Esophagus mucosa (tissue), 1 donor: Measurements from ENCODE around the gene STARD8. TPM values are rescaled to one million over a fixed set of nuclear protein-coding genes. Genes with fewer than 3 reads are reported as not detected.
A peak's percentile ranks its signal among the peaks of the same experiment; 100 is the strongest.

ENCODE experiments used
- ATAC-seq: fragments of 200-7000 bp; cut with Tn5 transposase; one replicate; pipeline ENCODE4 v1.9.1; 2020
- total RNA-seq: library from RNA; stranded (reverse); gene quantifications from one replicate; pipeline ENCODE4 v1.2.4, GENCODE V29; 2023
- donor health status: DM: yes; HTN: yes; CAD: no.

STARD8 gene
- total RNA-seq, 1 donor from 2014 or later, result 0.96 TPM

DNA sequence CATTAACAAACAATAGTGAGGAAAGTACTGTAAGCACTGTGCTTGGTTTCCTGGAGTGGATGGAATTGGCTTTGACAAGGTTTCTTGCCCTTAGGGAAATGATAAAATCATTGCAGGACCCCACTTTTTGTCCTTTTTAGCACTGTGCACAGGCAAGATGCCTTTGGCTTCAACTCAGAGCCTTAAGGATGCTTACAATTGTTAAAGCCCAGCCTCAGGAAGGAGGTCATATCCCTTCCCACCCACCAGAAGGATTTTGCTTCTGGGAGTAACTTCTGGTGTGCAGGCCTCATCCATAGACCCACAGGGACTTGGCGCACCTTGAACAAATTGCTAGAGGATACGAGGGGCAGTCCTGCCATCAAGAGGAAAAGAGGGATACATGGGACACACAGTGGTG, 44.5 kb downstream of the STARD8 start:
- no peak for ATAC-seq

DNA sequence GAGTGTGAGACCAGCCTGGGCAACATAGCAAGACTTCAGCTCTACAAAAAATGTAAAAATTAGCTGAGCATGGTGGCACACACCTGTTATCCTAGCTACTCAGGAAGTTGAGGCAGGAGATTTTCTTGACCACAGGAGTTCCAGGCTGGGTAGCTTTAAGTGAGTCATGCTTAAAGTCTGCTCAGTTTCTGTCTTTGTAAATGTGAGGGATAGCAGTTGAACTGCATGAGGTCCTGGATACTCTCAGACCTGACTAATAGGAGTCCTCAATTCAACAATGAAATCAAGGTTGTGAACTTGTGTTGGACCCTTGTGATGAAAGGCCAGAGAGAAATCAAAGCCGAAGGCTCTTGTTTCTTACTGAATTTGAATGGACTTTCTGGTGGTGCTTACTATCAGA, 45.2 kb downstream of the STARD8 start:
- no peak for ATAC-seq

DNA sequence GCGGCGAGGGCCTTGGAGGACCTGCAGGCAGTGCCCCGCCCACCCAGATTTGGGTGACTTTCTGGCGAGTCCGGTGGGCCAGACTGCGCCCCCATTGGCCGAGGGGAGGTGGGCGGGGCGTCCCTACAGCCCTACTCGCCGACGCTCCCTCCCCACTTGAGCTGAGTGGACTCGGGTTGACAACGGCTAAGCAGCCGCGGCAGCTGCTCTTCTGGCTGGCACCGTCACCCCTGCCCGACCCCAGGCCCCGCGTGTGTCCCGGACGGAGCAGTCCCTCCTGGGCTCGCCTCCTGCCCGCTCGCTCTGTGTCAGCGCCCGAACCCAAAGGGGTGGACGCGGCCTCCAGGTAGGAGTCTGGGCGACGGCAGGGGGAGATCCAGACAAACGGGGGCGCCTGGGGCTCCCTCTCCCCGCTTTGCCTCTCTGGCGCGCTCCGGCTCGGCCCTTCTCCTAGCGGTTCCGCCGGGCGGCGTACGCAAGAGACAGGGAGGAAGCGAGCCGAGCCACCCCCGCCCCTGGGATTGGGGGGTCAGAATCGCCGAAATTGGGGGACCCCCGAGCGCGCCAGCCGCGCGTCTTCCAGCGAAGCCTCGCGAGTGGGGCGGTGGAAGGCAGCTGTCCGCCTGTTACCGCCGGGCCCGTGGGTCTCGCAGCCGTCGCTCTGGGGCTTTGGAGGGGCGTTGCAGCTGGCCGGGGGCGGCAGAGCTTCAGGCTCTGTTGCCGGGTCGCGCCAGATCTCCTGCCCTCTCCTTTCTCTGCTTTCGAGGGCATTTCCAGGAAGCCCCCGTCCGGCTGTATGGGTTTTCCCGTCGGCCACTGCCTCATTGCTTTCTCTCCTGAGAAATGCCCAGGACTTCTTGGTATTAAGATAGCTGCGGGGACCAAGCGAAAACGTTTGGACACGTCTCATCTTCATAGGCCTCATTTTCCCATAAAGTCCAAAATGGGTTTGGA, 46.3 kb downstream of the STARD8 start:
- peak; percentile 65 for ATAC-seq

DNA sequence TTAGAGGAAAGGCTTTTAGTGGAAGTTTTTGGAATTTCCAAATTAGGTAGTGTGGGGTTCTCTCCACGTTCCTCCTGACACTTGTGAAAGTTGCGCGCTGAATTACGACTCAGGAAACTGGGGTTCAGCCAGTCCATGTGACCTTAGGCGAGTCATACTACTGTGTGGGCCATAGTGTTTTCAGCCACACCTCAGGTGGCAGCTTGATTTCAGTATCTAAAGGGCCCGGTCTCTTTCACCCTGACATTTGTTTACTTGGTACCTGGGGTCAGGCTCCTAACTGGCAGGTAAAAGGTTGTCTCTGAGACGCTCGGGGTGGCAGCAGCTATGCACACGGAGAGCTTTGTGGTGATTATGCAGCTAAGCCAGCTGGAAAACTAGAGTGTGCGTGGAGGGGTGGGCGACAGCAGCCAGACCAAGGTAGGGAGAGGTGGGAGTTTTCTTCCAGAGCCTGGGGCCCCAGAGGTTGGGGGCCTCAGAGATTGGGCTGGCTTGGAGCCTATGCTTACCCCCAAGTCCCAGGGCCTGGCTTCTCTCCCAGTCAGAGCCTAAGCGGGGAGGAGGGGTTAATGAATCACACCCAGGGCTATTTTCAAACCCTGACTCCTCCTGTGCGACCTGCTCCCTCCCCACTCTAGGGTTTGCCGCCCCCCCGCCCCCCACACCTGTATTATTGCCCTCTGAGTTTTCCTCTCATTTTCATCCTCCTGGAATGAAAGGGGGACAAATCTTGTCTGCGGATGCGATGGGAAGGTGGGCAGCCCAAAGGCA, 47.2 kb downstream of the STARD8 start:
- peak; percentile 42 for ATAC-seq

DNA sequence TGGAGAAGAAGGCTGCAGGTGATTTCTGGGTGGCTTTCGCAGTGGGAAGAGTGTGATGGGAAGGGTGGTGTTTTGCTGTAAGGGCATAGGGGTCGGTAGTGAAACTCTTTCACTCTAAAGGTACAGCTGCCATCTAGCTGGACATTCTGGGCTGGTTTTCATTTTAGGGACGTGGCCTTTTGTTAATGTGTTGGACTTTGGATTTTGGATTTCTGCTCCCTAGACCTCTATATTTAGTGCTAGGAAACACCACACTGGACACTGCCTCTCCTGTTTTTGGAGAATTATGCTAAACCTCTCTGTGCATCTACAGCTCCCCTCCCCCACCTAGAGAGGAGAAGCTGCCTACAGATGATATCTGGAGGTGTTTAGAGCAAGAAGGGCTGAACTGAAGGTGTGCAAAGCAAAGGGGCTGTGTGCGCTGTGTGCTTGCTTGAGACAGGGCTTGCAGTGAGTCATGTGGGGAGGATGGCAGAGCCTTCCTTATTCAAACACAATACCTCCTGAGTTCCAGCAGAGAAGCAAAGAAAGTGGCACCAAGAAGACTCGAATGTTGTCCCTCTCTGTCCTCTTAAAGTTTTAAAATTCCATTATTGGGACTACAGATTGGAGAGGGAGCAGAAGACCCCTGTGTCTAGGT, 47.9 kb downstream of the STARD8 start:
- no peak for ATAC-seq

DNA sequence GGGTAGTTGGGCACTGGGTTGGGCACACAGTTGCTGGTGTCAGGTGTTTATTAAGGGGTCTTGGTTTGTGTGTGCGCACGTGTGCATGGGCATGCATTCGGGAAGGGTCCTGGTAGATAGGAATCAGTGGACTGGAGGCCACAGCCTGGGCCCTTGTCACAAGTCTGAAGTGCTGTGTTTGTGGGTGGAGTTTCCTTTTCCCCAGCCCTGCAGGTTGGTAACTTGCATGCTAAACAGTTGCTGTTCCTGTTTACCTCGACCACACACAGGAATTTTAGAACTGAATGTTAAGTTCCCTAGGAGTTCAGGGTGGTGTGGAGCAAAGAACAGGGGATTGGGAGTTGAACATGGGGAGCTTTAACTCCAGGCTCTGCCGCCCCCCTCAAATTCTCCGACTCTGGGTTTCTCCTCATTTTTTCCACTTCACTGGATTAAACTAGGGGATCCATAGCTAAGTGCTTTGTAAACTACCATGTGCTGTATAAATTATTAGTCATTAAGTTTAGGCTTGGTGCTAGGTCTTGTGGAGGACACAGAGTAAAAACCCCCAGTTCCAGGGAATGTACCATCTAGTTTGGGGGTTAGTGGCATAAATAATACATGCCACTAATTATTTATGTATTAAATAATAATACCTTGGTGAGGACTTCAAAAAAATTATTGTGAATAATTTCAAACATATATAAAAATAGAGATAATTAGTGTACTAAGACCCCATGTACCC, 49.0 kb downstream of the STARD8 start:
- ATAC-seq, result no peak

DNA sequence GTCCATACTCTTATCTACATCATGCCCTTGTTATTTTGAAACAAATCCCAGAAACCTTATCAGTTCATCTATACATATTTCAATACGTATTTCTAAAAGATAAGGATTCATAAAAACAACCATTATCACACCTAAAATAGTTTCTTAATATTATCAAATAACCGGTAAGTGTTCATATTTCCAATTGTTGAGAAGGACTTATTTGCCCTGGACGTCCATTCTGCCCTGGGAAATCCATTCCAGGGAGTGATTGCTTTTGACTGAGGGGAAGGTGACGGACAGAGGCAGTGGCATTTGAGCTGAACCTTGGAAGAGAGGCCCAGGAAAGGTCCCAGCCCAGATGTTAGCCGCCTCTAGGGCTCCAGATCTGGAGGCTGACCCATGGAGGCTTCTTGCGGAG, 49.6 kb downstream of the STARD8 start:
- ATAC-seq, result no peak

DNA sequence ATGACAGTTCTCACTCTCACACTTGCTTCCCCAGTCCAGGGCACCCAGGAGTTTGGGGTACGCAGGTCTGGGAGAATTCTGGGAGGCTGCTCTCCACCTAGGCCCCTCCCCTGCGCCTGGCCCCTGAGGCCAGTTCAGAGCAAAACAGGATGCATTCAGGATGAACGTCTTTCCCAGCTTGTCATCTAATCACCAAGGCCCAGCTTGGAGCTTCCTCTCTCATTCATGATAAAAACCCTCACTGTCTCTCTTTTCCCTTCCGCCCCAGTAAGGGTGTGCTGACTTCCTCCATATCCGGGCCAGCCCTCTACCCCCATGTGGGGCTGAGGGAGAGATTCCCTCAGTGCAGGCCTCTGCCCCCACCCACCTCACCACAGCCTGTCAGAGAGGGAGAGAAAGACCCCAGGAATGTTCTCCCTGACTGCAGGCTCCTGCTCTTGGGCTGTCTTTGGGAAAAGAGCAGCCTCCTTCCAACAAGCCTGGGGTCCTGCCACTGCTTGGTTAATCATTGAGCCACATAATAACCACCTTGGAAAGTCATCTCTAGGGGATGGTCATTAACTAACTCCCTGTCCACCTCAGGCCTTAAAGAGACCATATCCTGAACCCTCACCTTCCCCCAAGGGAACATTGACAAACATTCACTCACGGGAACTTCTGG, 50.1 kb downstream of the STARD8 start:
- no peak for ATAC-seq

DNA sequence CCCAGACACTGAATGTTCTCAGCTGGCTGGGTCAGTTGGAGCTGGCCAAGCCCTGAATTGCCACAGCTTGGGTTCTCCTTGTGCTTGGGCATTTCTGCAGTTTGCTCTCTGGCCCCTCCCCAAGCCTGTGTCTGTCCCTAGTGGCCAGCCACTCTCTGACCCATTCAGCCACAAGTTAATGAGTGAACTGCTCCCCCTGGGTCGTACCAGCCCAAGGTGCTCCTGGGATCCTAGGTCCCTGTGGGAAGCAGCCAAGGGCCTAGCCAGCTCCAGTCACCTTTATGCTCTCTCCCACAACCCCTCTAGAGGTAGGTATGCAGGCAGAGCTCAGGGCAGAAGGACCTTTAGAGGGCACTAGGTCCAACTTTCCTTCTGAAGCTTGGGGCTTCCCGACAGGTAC, 51.5 kb downstream of the STARD8 start:
- no peak for ATAC-seq

DNA sequence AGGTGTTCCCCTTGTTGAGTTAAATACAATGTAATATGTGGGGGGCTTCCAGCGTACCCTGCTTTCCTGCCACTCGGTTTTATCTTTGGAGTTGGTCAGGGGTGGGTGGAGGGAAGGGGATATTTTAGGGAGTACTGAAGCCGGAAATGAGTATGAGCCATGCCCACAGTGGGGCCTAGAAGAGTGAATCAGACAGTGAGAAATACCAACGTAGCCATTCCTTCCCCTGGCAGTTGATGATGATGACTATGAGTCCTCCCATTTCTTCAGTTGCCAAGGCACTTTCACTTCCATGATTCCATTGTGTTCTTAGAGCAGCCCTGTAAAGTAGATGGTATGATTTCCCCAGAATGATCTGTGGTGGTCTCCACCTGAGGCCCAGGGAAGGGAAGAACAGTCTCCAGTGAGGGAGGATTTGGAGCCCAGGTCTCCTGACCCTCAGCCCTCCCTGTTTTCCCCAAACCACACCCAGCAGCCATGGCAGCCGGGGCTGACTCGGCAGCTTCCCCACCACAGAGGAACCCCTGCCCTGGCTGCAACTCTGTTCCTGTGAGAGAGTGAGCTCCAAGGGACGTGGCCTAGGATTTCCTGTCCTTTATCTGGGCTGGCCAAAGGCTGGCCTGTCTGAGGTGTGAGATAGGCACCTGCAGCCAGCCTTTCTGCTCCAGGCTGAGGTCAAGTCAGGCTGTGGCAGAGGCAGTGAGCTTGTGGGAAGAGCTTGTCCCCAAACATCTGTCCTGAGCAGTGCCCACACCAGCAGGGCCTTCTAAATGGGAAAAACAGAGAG, 52.7 kb downstream of the STARD8 start:
- no peak for ATAC-seq

DNA sequence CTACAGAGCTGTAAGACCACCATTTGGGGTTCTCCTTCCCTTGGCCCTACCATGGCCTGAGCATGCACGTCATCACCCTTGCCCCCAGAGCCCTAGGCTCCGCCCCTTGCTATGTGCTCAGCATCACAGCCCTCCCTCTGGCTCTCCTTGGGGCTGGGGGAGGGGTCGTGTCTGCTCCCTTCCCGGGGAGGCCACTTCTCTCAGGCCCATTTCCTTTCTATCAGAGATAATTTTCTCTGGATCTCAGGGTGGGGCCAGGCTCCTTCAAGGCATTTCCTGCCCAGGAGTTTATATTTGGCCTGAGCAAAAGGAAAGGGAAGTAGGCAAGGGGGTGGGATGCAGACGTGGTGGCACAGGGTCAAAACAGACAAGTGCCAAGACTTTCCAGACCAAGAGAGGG, 55.9 kb downstream of the STARD8 start:
- ATAC-seq, result peak; percentile 11

DNA sequence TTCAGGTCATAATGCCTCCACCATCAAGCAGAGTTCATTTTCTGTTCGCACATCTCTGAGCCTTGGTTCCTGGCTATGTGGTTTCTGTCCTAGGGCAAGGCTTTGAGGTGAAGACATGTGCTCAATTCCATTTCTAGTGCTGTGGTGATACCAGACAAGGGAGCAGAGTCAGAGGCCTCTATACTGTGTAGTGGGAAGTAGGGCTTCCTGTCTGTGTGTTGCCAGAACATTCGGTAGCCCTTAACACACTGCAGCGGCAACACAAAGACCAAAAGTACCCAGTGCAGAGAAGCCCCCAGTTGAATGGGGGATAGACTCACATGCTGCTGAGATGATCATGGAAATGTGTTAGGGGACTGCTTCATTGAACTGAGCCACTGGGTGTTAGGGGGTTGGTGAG, 56.4 kb downstream of the STARD8 start:
- no peak for ATAC-seq

DNA sequence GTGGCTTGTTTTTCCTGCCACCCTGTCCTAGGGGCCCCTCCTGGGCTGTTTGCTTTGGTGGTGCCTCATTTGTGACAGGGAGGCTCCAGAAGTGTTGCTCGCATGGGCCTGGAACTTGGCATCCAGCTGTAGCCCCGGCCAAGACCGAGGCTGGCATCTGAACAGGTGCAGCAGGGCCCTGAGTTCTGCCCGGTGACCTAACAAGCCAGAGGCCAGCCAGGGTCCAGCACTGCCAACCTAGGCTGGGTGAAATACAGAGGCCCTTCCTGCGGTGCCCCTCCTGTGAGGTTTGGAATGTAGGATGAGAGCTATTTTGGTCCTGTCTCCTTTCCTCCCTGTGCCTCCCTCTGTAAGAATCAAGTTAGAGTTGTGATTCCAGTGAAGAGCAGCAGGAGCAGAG, 58.5 kb downstream of the STARD8 start:
- ATAC-seq, result no peak

DNA sequence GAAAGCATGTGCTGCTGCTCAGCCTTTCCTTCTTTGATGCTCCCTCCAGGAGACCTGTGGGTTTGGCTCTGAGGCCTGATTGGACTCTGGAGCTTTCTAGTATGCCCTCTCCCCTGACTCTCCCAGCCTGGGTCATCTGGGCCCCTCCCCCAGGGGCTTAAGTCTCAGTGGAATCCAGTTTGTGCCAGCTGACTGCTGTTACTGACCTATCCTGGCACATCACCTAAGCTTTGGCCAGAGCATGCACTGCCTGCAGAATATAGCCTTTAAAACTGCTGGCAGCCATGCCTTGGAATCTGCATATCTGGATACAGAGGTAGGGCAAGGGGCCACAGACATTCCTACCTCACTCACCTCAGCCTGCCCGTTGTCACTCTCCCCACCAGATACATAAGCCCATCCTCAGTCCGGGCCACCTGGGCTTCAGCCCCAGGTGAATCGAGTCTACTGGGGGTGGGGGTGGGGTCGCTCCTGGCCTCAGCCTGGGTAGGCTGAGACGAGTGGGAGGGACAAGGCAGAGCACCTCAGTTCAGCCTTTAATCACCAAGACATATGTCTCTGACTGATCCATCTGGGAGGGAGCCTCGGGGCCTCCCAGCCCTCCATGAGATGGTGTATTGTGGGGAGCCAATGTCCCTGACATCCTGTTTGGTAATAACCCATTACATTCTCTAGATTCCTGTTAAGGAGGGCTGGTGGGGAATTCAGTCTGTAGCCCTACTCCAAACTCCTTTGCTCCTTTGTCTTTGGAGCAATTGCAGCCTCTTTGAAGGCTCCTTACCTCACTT, 61.2 kb downstream of the STARD8 start:
- ATAC-seq, result no peak

DNA sequence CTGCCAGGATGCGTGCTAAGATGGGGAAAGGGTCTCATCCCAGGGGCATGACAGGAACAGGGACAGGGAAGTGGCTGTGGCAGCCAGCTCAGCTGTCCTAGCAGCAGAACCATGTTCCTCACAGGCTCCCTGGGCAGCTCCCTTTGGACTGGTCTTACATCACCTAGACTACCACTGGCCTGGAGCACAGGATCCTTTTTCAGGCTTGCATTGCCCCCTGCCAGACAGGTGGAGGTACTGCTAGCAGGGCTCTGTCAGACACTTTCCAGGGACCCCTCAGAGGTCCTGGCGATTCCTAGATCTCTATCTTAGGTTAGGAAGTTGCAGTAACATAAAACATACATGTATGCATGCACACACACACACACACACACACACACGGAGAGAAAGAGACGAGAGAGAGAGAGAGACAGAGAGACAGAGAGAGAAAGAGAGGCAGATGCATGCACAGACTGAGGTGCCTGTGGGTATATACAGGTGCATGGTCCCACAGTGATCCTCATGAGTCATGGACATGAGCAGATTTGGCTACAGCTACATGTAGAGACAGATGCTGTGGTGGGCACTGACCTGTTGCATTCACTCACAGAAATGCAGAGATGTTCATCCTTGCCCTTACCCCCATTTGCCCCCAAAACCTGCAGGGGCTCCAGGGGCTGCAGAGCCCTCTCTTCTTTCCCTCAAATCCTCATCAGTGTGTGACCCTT, 63.6 kb downstream of the STARD8 start:
- ATAC-seq, result peak; percentile 71

DNA sequence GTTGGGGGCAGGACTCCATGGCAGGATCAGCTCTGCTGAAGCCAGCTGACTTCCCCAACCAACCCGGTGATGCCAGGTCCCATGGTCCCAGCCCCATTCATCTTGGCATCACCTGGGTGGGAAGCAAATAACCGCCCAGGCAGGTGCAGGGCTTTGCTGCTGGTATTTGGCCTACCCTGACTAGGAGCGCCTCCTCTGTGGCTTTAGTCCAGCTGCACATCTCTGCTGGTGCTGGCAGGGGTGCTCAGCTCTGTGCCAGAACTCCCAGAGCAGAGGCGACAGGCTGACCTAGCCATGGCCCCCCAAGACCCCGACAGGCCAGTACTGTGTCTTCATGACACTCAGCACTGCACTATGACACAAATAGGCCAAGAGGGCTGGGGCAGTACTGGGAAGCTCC, 64.4 kb downstream of the STARD8 start:
- ATAC-seq, result peak; percentile 7

DNA sequence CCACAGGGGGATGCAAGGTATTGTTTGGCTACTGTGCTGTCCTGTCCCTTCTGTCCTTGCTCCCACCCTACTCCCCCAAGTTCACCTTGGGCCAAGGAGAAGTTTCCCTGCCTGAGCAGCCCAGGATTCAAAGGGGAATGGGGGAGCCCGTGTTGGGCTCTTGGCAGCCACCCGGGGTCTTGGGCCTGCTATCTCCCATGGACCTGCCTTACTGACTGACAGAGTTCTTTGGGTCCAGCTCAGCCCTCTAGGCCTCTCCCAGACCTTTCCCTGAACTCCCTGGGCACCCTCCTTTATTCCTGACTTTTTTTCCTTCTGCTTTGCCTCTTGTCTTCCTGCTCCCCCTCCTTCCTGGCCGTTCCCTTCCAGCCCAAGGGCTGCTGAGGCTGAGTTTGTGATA, 67.4 kb downstream of the STARD8 start:
- no peak for ATAC-seq

DNA sequence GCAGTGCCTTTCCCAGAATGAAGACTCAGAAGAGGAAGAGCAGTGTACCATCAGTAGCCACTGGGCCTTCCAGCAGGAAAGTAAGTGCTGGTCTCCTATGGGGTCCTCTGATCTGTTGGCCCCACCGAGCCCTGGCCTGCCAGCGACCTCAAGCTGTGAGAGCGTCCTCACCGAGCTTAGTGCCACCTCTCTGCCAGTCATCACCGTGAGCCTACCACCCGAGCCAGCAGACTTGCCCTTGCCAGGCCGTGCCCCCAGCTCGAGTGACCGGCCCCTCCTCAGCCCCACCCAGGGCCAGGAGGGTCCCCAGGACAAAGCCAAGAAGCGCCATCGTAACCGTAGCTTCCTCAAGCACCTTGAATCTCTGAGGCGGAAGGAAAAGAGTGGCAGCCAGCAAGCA, 69.7 kb downstream of the STARD8 start:
- no peak for ATAC-seq

DNA sequence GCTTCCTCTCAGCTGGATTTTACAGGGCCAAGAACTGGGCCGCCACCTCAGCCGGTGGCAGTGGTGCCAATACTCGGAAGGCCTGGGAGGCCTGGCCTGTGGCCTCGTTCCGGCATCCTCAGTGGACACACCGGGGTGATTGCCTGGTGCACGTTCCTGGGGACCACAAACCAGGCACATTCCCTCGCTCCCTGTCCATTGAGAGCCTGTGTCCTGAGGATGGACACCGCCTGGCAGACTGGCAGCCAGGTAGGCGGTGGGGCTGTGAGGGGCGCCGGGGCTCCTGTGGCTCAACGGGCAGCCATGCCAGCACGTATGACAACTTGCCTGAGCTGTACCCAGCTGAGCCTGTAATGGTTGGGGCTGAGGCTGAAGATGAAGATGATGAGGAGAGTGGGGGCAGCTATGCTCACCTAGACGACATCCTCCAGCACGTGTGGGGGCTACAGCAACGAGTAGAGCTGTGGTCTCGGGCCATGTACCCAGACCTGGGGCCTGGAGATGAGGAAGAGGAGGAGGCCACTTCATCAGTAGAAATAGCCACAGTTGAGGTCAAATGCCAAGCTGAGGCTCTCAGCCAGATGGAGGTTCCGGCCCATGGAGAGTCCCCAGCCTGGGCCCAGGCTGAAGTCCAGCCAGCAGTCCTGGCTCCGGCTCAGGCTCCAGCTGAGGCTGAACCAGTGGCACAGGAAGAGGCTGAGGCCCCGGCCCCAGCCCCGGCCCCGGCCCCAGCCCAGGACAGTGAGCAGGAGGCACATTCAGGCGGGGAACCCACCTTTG, 70.4 kb downstream of the STARD8 start:
- ATAC-seq, result no peak
